Keratinocyte (primary cell): ENCODE results near the gene CHD3. TPM values are rescaled to one million over a fixed set of nuclear protein-coding genes. Genes with fewer than 3 reads are reported as not detected.

ENCODE experiments used
- DNase-seq: peaks from one replicate; pipeline ENCODE4 v3.0.0-alpha.2; 2011; ENCODE audit warnings: low read depth, missing footprints, low spot score
- FAIRE-seq: peaks from 2 replicates; lab custom pipeline; 2011; peaks lifted over from hg19 to GRCh38; lab: Jason Lieb, UNC
- H2AFZ ChIP-seq: 2 replicates; pipeline ENCODE4 v1.6.0; 2012; ENCODE audit warnings: low read length, control low read depth, inconsistent platforms; ENCODE audit not compliant: control insufficient read depth
- H3K27ac ChIP-seq: 2 replicates; pipeline ENCODE4 v1.5.1; 2011; ENCODE audit warnings: low read length; ENCODE audit not compliant: control insufficient read depth, insufficient read depth
- H3K27me3 ChIP-seq: 3 replicates; pipeline ENCODE4 v1.6.0; 2011; ENCODE audit warnings: low read length; ENCODE audit not compliant: control insufficient read depth, insufficient read depth; ENCODE audit errors: extremely low read depth
- H3K36me3 ChIP-seq, 2 experiments: 2 replicates in 1 of 2; 3 replicates in 1 of 2; pipeline ENCODE4 v1.5.1; 2011; ENCODE audit warnings: low read length in 2 of 2, mild to moderate bottlenecking in 1 of 2; ENCODE audit not compliant: control insufficient read depth in 2 of 2, insufficient read depth in 2 of 2; ENCODE audit errors: extremely low read depth in 1 of 2
- H3K4me1 ChIP-seq: 3 replicates; pipeline ENCODE4 v1.5.1; 2011; ENCODE audit warnings: low read length; ENCODE audit not compliant: control insufficient read depth, insufficient read depth; ENCODE audit errors: extremely low read depth
- H3K4me2 ChIP-seq: 3 replicates; pipeline ENCODE4 v1.6.0; 2011; ENCODE audit warnings: low read depth, low read length; ENCODE audit not compliant: control insufficient read depth, insufficient read depth; ENCODE audit errors: extremely low read depth
- H3K4me3 ChIP-seq, 3 experiments: fragments of 200-600 bp in 1 of 3; sonication (generic) in 1 of 3; 2 replicates in 2 of 3; 3 replicates in 1 of 3; pipeline ENCODE4 v1.5.1; 2011 to 2016; ENCODE audit warnings: low read length in 3 of 3, mild to moderate bottlenecking in 3 of 3, control low read depth in 2 of 3, inconsistent platforms in 1 of 3, low read depth in 1 of 3, mixed read lengths in 1 of 3, mixed run types in 1 of 3, moderate library complexity in 1 of 3; ENCODE audit not compliant: control insufficient read depth in 2 of 3, insufficient read depth in 2 of 3; ENCODE audit errors: extremely low read depth in 1 of 3
- H3K79me2 ChIP-seq: 2 replicates; pipeline ENCODE4 v1.6.0; 2012; ENCODE audit warnings: low read length; ENCODE audit not compliant: control insufficient read depth, insufficient read depth
- H3K9ac ChIP-seq: 3 replicates; pipeline ENCODE4 v1.6.0; 2011; ENCODE audit warnings: low read length; ENCODE audit not compliant: control insufficient read depth, insufficient read depth; ENCODE audit errors: extremely low read depth
- H3K9me1 ChIP-seq: 3 replicates; pipeline ENCODE4 v1.6.0; 2011; ENCODE audit warnings: low read length; ENCODE audit not compliant: control insufficient read depth, insufficient read depth; ENCODE audit errors: extremely low read depth
- H3K9me3 ChIP-seq: 2 replicates; pipeline ENCODE4 v1.5.1; 2012; ENCODE audit warnings: low read depth, low read length; ENCODE audit not compliant: control insufficient read depth
- H4K20me1 ChIP-seq: 3 replicates; pipeline ENCODE4 v1.6.0; 2011; ENCODE audit warnings: low read length; ENCODE audit not compliant: control insufficient read depth, insufficient read depth; ENCODE audit errors: extremely low read depth
- CTCF ChIP-seq, 3 experiments: IDR thresholded peaks in 1 of 3; conservative IDR thresholded peaks in 1 of 3; optimal IDR thresholded peaks in 1 of 3; 2 replicates in 2 of 3; 3 replicates in 1 of 3; pipeline versions ENCODE3 to v1.5.1; 2011; ENCODE audit warnings: low read length in 3 of 3, mild to moderate bottlenecking in 3 of 3, moderate library complexity in 2 of 3, control low read depth in 1 of 3, inconsistent platforms in 1 of 3; ENCODE audit not compliant: insufficient read depth in 2 of 3; ENCODE audit errors: extremely low read depth in 1 of 3
- EZH2 ChIP-seq: IDR thresholded peaks from one replicate; pipeline ENCODE4 v1.6.1; 2012; ENCODE audit warnings: inconsistent platforms, mild to moderate bottlenecking, low read length, moderate library complexity
- dilution Hi-C: fragments of 300-500 bp; cut with MboI; formaldehyde crosslinking; loops from one replicate; pipeline ENCODE4 v1.7.0; 2020; ENCODE audit warnings: low sequenced_read_pairs; ENCODE audit not compliant: extremely low pct_ligation_motif_present
- polyA plus RNA-seq, 5 experiments: library from polyadenylated mRNA; depleted of rRNA in 3 of 5; stranded (reverse) in 3 of 5; stranded (forward) in 1 of 5; unstranded in 1 of 5; fragments of >200 nt; gene quantifications; 1 replicate in 1 of 5; 2 replicates in 3 of 5; 3 replicates in 1 of 5; pipeline versions ENCODE4 v1.2.1 to v1.2.3, GENCODE V29; 2011 to 2012; ENCODE audit warnings: missing spikeins in 2 of 5, low read depth in 1 of 5, low replicate concordance in 1 of 5

CHD3 gene
- polyA plus RNA-seq, 1 donor (not counting 4 experiments of a cell fraction or from before 2014, with no cell fraction given), result 30.1 TPM

- DNase-seq (no peak), FAIRE-seq (peak; percentile 49)
- peaks cover 5 to 16% of the 10 kb centered on the region in 2 experiments for H3K36me3 ChIP-seq
- H3K79me2 ChIP-seq, result peaks cover 32% of the 10 kb centered on the region
- peaks cover 4% of the 10 kb centered on the region for H3K9me1 ChIP-seq
- no peaks in the 10 kb centered on the region for H3K9me3 ChIP-seq
- H2AFZ ChIP-seq, result peak overlapping the region; percentile 79
- no peaks in the 10 kb centered on the region for H3K27me3 ChIP-seq
- H3K9ac ChIP-seq, result peak overlapping the region; percentile 92
- no peak for TF ChIP-seq CTCF (optimal IDR thresholded peaks at IDR 0.05 in 1 of 3, IDR thresholded peaks at IDR 0.05 in 1 of 3, conservative IDR thresholded peaks at IDR 0.05 in 1 of 3; ENCODE audit: extremely low read depth in 1 of 3, insufficient read depth in 2 of 3, low read length in 3 of 3)
- TF ChIP-seq EZH2, result no peak
- no peaks in the 10 kb centered on the region for H4K20me1 ChIP-seq
- dilution Hi-C loops, result no loop called here
- peaks cover 18% of the 10 kb centered on the region for H3K4me1 ChIP-seq
- peak overlapping the region; percentile 88 for H3K4me2 ChIP-seq
- peak overlapping the region; percentile 75 for H3K27ac ChIP-seq
- H3K4me3 ChIP-seq, result peak overlapping the region; percentile 63 to 94 (median 90)
Observed at GRCh38 chr17:7930841-7931631, 42.4 kb downstream of the CHD3 start.

- DNase-seq (peak; percentile 98), FAIRE-seq (peak; percentile 71)
- Histone ChIP-seq H3K9ac (peak within 1 kb of the TSS; percentile 92), H3K79me2 (peaks cover 32% of the 10 kb centered on the region), H3K4me2 (peak within 1 kb of the TSS; percentile 98), H2AFZ (peak within 1 kb of the TSS; percentile 99), H3K27ac (peak within 1 kb of the TSS; percentile 90), H3K9me3 (no peaks in the 10 kb centered on the region), H3K4me1 (peaks cover 18% of the 10 kb centered on the region), H3K9me1 (peaks cover 4% of the 10 kb centered on the region), H4K20me1 (no peaks in the 10 kb centered on the region), H3K27me3 (no peaks in the 10 kb centered on the region), H3K36me3 (peaks cover 14 to 22% of the 10 kb centered on the region in 2 experiments), H3K4me3 (peak within 1 kb of the TSS; percentile 63 to 94 (median 90))
- dilution Hi-C loops, result no loop called here
- TF ChIP-seq CTCF (optimal IDR thresholded peaks at IDR 0.05 in 1 of 3, IDR thresholded peaks at IDR 0.05 in 1 of 3, conservative IDR thresholded peaks at IDR 0.05 in 1 of 3; ENCODE audit: extremely low read depth in 1 of 3, insufficient read depth in 2 of 3, low read length in 3 of 3), result no peak
- TF ChIP-seq EZH2, result no peak
Observed at GRCh38 chr17:7931709-7932482, 43.3 kb downstream of the CHD3 start, which contains the start of the genes CNTROB and TRAPPC1. CNTROB (plus strand) TSS chr17:7932206; CDS start chr17:7933080, 874 bp downstream. TRAPPC1 (minus strand) TSS chr17:7931946; CDS start chr17:7931829, 117 bp downstream.
